Measurements from ENCODE around the gene RIPPLY3.
"Not testable (repeated sequence)": the region's sequence is repeated elsewhere in the genome, so short reads cannot be mapped to it uniquely, and the experiment has no call there.

The RIPPLY3 gene

DNA sequence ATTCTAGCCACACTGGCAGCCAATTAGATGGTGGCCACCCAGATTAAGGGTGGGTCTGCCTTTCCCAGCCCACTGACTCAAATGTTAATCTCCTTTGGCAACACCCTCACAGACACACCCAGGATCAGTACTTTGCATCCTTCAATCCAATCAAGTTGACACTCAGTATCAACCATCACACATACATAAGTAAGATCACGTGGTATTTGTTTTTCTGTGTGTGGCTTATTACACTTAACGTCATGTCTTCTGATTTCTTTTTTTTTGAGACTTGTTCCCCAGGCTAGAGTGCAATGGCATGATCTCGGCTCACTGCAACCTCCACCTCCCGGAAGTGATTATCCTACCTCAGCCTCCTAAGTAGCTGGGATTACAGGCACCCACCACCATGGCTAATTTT, 27.9 kb downstream of the RIPPLY3 start:
- H3K36me3 ChIP-seq (ENCODE audit: control insufficient read depth in 1 of 2, insufficient read depth in 2 of 2, low read length in 2 of 2); H3K4me1 ChIP-seq (ENCODE audit: control insufficient read depth in 1 of 2, insufficient read depth in 2 of 2, low read length in 2 of 2); H3K27me3 ChIP-seq (ENCODE audit: low read depth, low read length); H3K4me3 ChIP-seq (ENCODE audit: low read depth in 1 of 2, low read length in 2 of 2); H3K9me3 ChIP-seq (ENCODE audit: control insufficient read depth in 1 of 2, low read length in 2 of 2); H3K27ac ChIP-seq (ENCODE audit: low read length): not testable (repeated sequence)

DNA sequence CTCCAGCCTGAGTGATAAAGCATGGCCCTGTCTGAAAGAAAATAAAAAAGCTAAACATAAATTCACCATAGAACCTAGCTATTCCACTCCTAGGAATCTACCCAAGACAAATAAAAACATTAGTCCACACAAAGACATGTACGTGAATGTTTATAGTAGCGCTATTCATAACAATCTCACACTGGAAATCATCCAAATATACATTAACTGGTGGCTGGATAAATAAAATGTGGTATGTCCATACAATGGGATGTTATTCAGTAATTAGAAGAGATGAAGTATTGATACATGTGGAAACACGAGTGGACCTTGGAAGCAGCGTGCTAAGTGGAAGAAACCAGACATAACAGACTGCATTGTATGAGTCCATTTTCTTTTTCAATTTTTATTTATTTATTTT, 29.7 kb downstream of the RIPPLY3 start:
- H3K27me3 ChIP-seq (ENCODE audit: low read depth, low read length) = no peaks in the 10 kb centered on the region
- no peaks in the 10 kb centered on the region for H3K4me1 ChIP-seq (ENCODE audit: control insufficient read depth in 1 of 2, insufficient read depth in 2 of 2, low read length in 2 of 2)
- H3K9me3 ChIP-seq (ENCODE audit: control insufficient read depth in 1 of 2, low read length in 2 of 2) = no peaks in the 10 kb centered on the region
- no peaks in the 10 kb centered on the region for H3K36me3 ChIP-seq (ENCODE audit: control insufficient read depth in 1 of 2, insufficient read depth in 2 of 2, low read length in 2 of 2)
- no peak overlapping the region for H3K4me3 ChIP-seq (ENCODE audit: low read depth in 1 of 2, low read length in 2 of 2)
- H3K27ac ChIP-seq (ENCODE audit: low read length) = no peak overlapping the region

DNA sequence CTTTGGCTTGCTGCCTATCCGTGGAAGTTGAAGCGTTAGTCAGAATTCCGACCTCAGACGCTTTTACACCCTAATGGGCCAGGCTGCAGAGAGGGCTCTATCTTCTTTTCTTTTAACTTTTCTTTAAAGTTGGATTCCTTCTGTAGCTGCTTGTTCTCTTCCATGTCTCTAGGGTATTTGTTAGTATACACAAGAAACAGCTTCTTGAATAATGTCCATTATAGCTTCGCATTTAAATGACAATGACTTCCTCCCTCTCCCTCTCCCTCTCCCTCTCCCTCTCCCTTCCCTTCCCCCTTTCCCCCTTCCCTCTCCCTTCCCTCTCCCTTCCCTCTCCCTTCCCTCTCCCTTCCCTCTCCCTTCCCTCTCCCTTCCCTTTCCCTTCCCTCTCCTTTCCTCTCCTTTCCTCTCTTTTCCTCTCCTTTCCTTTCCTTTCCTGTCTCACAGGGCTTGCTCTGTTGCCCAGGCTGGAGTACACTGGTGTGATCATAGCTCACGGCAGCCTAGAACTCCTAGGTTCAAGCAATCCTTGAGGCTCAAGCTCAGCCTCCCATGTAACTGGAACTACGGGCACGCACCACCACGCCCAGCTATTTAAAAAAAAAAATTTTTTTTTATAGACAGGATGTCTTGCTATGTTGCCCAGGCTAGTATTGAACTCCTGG, 33.0 kb downstream of the RIPPLY3 start:
- Histone ChIP-seq H3K4me1 (ENCODE audit: control insufficient read depth in 1 of 2, insufficient read depth in 2 of 2, low read length in 2 of 2) (no peaks in the 10 kb centered on the region), H3K36me3 (ENCODE audit: control insufficient read depth in 1 of 2, insufficient read depth in 2 of 2, low read length in 2 of 2) (no peaks in the 10 kb centered on the region), H3K9me3 (ENCODE audit: control insufficient read depth in 1 of 2, low read length in 2 of 2) (no peaks in the 10 kb centered on the region), H3K27ac (ENCODE audit: low read length) (no peak overlapping the region), H3K4me3 (ENCODE audit: low read depth in 1 of 2, low read length in 2 of 2) (no peak overlapping the region), H3K27me3 (ENCODE audit: low read depth, low read length) (no peaks in the 10 kb centered on the region)

DNA sequence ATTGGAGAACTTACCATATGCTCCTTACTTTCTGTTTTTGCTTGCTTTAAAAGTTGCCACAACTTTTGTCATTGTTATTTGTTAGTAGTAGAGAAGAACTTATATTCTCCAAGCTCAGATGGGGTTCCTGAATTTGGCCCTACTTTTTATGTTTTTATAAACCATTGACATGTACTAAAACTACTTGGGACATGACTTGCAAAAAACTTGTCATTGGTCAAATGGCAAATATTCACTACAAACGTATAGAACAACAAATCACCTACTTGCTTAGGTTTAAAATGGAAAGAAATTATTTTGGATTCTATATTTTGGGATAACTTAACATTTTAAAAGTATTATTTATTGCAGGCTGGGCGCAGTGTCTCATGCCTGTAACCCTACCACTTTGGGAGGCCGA, 33.7 kb downstream of the RIPPLY3 start:
- no peaks in the 10 kb centered on the region for H3K27me3 ChIP-seq (ENCODE audit: low read depth, low read length)
- no peaks in the 10 kb centered on the region for H3K9me3 ChIP-seq (ENCODE audit: control insufficient read depth in 1 of 2, low read length in 2 of 2)
- no peaks in the 10 kb centered on the region for H3K36me3 ChIP-seq (ENCODE audit: control insufficient read depth in 1 of 2, insufficient read depth in 2 of 2, low read length in 2 of 2)
- no peak overlapping the region for H3K4me3 ChIP-seq (ENCODE audit: low read depth in 1 of 2, low read length in 2 of 2)
- no peak overlapping the region for H3K27ac ChIP-seq (ENCODE audit: low read length)
- H3K4me1 ChIP-seq (ENCODE audit: control insufficient read depth in 1 of 2, insufficient read depth in 2 of 2, low read length in 2 of 2) = no peaks in the 10 kb centered on the region

DNA sequence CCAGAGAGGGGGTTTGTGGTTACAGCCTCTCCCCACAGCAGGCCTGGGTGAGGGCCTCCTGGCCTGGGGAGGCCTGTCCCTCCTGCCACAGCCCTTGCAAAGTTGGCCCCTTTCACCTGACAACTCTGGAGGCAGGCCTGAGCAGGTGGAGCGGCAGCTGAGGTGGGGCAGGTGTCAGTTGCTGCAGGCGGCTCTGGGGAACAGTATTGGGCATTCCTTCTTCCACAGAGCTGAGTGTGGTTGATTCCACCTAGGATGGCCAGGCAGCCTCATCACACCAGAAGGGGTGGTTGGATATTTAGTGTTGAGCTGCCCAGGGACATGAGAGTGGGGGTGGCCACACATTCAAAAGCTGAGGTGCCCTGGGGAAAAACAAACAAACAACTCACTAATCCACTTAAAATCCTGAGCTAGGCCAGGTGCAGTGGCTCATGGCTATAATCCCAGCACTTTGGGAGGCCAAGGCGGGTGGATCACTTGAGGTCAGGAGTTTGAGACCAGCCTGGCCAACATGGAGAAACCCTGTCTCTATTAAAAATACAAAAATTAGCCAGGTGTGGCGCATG, 35.3 kb downstream of the RIPPLY3 start:
- Histone ChIP-seq H3K4me1 (ENCODE audit: control insufficient read depth in 1 of 2, insufficient read depth in 2 of 2, low read length in 2 of 2) (no peaks in the 10 kb centered on the region), H3K4me3 (ENCODE audit: low read depth in 1 of 2, low read length in 2 of 2) (no peak overlapping the region), H3K27me3 (ENCODE audit: low read depth, low read length) (no peaks in the 10 kb centered on the region), H3K27ac (ENCODE audit: low read length) (no peak overlapping the region), H3K9me3 (ENCODE audit: control insufficient read depth in 1 of 2, low read length in 2 of 2) (no peaks in the 10 kb centered on the region), H3K36me3 (ENCODE audit: control insufficient read depth in 1 of 2, insufficient read depth in 2 of 2, low read length in 2 of 2) (no peaks in the 10 kb centered on the region)

DNA sequence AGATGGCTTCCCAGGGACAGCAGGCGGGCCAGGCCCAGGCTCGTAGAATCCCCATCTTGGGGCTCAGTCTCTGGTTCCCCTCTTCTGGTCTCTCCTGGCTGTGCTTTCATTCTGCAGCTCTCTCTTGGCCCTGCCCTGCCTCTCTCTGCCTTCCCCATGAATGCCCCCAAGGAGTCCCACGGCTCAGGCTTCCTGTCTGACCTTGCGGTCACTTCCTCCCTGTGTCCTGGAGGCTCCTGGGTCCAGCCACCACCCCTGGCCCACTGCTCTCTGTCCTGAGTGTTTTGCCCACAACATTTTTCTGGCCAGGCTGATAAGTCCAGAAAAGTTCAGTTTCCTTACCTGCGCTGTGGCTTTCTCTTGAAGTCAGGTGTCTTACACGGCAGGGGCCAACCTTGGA, 37.3 kb downstream of the RIPPLY3 start:
- Histone ChIP-seq H3K4me1 (ENCODE audit: control insufficient read depth in 1 of 2, insufficient read depth in 2 of 2, low read length in 2 of 2) (no peaks in the 10 kb centered on the region), H3K4me3 (ENCODE audit: low read depth in 1 of 2, low read length in 2 of 2) (no peak overlapping the region), H3K9me3 (ENCODE audit: control insufficient read depth in 1 of 2, low read length in 2 of 2) (no peaks in the 10 kb centered on the region), H3K27me3 (ENCODE audit: low read depth, low read length) (no peaks in the 10 kb centered on the region), H3K27ac (ENCODE audit: low read length) (no peak overlapping the region), H3K36me3 (ENCODE audit: control insufficient read depth in 1 of 2, insufficient read depth in 2 of 2, low read length in 2 of 2) (no peaks in the 10 kb centered on the region)

DNA sequence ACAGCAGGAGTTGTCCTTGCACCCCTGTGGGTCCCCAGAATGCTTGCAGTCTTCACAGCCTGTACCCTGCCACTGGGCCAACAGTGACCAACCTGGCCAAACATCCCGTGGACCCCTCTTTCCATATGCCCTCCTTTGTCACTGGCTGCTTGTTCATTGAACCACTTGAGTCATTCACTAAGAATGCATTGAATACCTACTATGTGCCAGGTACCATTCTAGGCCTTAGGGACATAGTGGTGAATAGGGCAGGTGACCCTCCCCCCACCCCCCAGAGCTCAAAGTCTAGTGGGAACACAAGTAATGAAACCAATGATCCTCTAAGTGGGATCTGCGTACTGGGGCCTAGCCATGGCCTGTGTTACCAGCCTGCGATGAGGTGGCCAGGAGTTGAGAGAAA, 38.1 kb downstream of the RIPPLY3 start:
- Histone ChIP-seq H3K27me3 (ENCODE audit: low read depth, low read length) (no peaks in the 10 kb centered on the region), H3K9me3 (ENCODE audit: control insufficient read depth in 1 of 2, low read length in 2 of 2) (no peaks in the 10 kb centered on the region), H3K4me3 (ENCODE audit: low read depth in 1 of 2, low read length in 2 of 2) (no peak overlapping the region), H3K4me1 (ENCODE audit: control insufficient read depth in 1 of 2, insufficient read depth in 2 of 2, low read length in 2 of 2) (no peaks in the 10 kb centered on the region), H3K27ac (ENCODE audit: low read length) (no peak overlapping the region), H3K36me3 (ENCODE audit: control insufficient read depth in 1 of 2, insufficient read depth in 2 of 2, low read length in 2 of 2) (no peaks in the 10 kb centered on the region)

DNA sequence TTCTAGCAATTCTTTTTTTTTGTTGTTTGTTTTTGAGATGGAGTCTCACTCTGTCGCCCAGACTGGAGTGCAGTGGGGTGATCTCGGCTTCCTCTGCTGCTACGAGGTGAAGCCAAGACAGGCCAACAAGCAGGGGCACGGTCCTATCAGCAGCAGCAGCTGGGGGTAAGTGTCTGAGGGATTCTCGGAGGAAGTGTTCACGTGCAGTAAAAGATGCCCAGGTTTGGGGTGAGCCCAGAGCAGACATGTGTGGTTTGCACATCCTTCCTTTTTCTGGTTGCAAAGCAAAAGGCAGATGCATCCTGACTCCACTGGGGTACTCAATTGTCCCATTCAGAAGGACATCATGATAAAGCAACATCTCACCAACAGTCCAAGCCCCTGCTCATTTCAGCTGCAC, 38.6 kb downstream of the RIPPLY3 start:
- H3K36me3 ChIP-seq (ENCODE audit: control insufficient read depth in 1 of 2, insufficient read depth in 2 of 2, low read length in 2 of 2) = no peaks in the 10 kb centered on the region
- no peaks in the 10 kb centered on the region for H3K4me1 ChIP-seq (ENCODE audit: control insufficient read depth in 1 of 2, insufficient read depth in 2 of 2, low read length in 2 of 2)
- H3K9me3 ChIP-seq (ENCODE audit: control insufficient read depth in 1 of 2, low read length in 2 of 2) = no peaks in the 10 kb centered on the region
- H3K27me3 ChIP-seq (ENCODE audit: low read depth, low read length) = no peaks in the 10 kb centered on the region
- no peak overlapping the region for H3K27ac ChIP-seq (ENCODE audit: low read length)
- H3K4me3 ChIP-seq (ENCODE audit: low read depth in 1 of 2, low read length in 2 of 2) = no peak overlapping the region

DNA sequence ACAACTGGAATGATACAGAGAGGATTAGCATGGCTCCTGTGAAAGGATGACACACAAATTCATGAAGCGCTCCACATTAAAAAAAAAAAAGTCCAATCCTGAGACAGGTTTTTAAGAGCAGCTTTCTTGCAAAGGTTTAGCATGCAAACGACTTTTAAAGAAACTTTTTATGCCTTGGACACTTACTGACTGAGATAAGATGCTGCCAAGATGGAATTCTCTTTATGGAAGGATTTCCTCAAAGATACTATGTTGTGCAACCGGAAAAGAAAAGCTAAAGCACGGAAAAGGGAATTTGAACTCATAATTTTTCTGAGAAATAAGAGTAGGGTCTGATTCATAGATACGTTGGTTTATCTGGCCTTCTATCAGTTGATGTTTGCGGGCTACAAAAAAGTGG, 39.1 kb downstream of the RIPPLY3 start:
- Histone ChIP-seq H3K4me1 (ENCODE audit: control insufficient read depth in 1 of 2, insufficient read depth in 2 of 2, low read length in 2 of 2) (no peaks in the 10 kb centered on the region), H3K4me3 (ENCODE audit: low read depth in 1 of 2, low read length in 2 of 2) (no peak overlapping the region), H3K27me3 (ENCODE audit: low read depth, low read length) (no peaks in the 10 kb centered on the region), H3K36me3 (ENCODE audit: control insufficient read depth in 1 of 2, insufficient read depth in 2 of 2, low read length in 2 of 2) (no peaks in the 10 kb centered on the region), H3K27ac (ENCODE audit: low read length) (no peak overlapping the region), H3K9me3 (ENCODE audit: control insufficient read depth in 1 of 2, low read length in 2 of 2) (no peaks in the 10 kb centered on the region)

DNA sequence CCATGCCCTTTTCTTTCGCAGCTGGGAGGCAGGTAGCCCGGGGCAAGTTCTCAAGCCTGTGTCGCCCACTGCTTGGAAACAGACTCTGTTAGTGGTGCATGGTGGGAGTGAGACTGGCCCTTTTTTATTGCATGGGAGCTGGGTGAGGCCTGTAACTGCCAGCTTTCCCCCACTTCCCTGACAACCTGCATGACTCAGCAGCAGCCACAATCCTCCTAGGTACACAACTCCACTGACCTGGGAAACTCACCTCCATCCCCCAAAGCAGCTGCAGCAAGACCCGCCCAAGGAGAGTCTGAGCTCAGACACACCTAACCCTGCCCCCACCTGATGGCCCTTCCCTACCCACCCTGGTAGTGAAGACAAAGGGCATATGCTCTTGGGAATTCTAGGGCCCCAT, 40.6 kb downstream of the RIPPLY3 start:
- Histone ChIP-seq H3K27ac (ENCODE audit: low read length) (no peak overlapping the region), H3K36me3 (ENCODE audit: control insufficient read depth in 1 of 2, insufficient read depth in 2 of 2, low read length in 2 of 2) (no peaks in the 10 kb centered on the region), H3K27me3 (ENCODE audit: low read depth, low read length) (no peaks in the 10 kb centered on the region), H3K9me3 (ENCODE audit: control insufficient read depth in 1 of 2, low read length in 2 of 2) (no peaks in the 10 kb centered on the region), H3K4me1 (ENCODE audit: control insufficient read depth in 1 of 2, insufficient read depth in 2 of 2, low read length in 2 of 2) (no peaks in the 10 kb centered on the region), H3K4me3 (ENCODE audit: low read depth in 1 of 2, low read length in 2 of 2) (no peak overlapping the region)

DNA sequence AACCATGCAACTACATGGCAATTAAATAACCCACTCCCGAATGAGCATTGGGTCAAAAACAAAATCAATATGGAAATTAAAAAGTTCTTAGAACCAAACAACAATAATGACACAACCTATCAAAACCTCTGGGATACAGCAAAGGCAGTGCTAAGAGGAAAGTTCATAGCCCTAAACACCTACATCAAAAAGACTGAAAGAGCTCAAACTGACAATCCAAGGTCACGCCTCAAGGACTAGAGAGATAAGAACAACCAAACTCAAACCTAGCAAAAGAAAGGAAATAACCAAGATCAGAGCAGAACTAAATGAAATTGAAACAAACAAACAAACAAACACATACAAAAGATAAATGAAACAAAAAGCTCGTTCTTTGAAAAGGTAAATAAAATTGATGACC, 43.2 kb downstream of the RIPPLY3 start:
- H3K4me1 ChIP-seq (ENCODE audit: control insufficient read depth in 1 of 2, insufficient read depth in 2 of 2, low read length in 2 of 2); H3K27ac ChIP-seq (ENCODE audit: low read length); H3K36me3 ChIP-seq (ENCODE audit: control insufficient read depth in 1 of 2, insufficient read depth in 2 of 2, low read length in 2 of 2); H3K27me3 ChIP-seq (ENCODE audit: low read depth, low read length); H3K4me3 ChIP-seq (ENCODE audit: low read depth in 1 of 2, low read length in 2 of 2); H3K9me3 ChIP-seq (ENCODE audit: control insufficient read depth in 1 of 2, low read length in 2 of 2): not testable (repeated sequence)

DNA sequence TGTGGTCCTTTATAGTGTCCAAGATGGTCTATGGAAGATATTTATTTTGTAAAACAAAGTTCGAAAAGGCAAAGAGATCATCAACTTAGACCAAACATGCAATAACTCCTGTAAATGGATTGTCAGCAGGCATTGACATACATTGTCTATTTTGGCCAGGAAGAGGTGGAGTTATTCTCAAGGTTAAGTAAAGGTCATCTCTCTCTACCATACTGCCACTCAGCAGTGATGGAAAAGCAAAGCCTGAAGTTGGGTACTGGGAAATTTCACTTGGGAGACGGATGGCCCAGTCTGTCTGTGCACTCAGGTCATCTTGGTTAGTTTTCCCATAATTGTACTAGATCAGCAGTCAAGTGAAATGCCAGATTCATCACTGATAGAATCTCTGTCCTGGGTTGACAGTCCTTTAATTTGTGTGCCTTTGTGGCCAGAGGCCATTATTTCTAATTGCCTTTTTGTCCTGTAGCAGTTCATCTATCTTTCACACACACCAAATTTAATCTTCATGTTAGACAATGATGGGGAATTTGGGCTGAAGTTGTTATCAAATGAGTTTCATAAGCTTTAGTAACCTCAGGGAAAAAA, 48.9 kb downstream of the RIPPLY3 start:
- Histone ChIP-seq H3K36me3 (ENCODE audit: control insufficient read depth in 1 of 2, insufficient read depth in 2 of 2, low read length in 2 of 2) (no peaks in the 10 kb centered on the region), H3K27ac (ENCODE audit: low read length) (no peak overlapping the region), H3K9me3 (ENCODE audit: control insufficient read depth in 1 of 2, low read length in 2 of 2) (no peaks in the 10 kb centered on the region), H3K27me3 (ENCODE audit: low read depth, low read length) (no peaks in the 10 kb centered on the region), H3K4me1 (ENCODE audit: control insufficient read depth in 1 of 2, insufficient read depth in 2 of 2, low read length in 2 of 2) (peaks cover 0 to 4% of the 10 kb centered on the region in 2 donors), H3K4me3 (ENCODE audit: low read depth in 1 of 2, low read length in 2 of 2) (no peak overlapping the region)
